Suppressor macrophage treated with lipopolysaccharide for 1 hour (primary cell): ENCODE measurements around the gene AHNAK.
"Not testable (repeated sequence)": the region's sequence is repeated elsewhere in the genome, so short reads cannot be mapped to it uniquely, and the experiment has no call there.

Experiments used
- DNase-seq, 3 donors: peaks; one replicate each; pipeline ENCODE4 v3.0.0-alpha.2; 2020 to 2022

The AHNAK gene, protein sequence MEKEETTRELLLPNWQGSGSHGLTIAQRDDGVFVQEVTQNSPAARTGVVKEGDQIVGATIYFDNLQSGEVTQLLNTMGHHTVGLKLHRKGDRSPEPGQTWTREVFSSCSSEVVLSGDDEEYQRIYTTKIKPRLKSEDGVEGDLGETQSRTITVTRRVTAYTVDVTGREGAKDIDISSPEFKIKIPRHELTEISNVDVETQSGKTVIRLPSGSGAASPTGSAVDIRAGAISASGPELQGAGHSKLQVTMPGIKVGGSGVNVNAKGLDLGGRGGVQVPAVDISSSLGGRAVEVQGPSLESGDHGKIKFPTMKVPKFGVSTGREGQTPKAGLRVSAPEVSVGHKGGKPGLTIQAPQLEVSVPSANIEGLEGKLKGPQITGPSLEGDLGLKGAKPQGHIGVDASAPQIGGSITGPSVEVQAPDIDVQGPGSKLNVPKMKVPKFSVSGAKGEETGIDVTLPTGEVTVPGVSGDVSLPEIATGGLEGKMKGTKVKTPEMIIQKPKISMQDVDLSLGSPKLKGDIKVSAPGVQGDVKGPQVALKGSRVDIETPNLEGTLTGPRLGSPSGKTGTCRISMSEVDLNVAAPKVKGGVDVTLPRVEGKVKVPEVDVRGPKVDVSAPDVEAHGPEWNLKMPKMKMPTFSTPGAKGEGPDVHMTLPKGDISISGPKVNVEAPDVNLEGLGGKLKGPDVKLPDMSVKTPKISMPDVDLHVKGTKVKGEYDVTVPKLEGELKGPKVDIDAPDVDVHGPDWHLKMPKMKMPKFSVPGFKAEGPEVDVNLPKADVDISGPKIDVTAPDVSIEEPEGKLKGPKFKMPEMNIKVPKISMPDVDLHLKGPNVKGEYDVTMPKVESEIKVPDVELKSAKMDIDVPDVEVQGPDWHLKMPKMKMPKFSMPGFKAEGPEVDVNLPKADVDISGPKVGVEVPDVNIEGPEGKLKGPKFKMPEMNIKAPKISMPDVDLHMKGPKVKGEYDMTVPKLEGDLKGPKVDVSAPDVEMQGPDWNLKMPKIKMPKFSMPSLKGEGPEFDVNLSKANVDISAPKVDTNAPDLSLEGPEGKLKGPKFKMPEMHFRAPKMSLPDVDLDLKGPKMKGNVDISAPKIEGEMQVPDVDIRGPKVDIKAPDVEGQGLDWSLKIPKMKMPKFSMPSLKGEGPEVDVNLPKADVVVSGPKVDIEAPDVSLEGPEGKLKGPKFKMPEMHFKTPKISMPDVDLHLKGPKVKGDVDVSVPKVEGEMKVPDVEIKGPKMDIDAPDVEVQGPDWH (N-terminal part only)

GRCh38 chr11:62546244-62546928 is at the start of gene AHNAK:
Gene AHNAK, minus strand, starts transcription at chr11:62546806. Its CDS starts 10,708 bp downstream, at chr11:62536098.
- peak; percentile 84 to 95 (median 91) for DNase-seq

- no peak for DNase-seq
Observed at GRCh38 chr11:62595124-62595523, 48.5 kb upstream of the AHNAK start.

DNA sequence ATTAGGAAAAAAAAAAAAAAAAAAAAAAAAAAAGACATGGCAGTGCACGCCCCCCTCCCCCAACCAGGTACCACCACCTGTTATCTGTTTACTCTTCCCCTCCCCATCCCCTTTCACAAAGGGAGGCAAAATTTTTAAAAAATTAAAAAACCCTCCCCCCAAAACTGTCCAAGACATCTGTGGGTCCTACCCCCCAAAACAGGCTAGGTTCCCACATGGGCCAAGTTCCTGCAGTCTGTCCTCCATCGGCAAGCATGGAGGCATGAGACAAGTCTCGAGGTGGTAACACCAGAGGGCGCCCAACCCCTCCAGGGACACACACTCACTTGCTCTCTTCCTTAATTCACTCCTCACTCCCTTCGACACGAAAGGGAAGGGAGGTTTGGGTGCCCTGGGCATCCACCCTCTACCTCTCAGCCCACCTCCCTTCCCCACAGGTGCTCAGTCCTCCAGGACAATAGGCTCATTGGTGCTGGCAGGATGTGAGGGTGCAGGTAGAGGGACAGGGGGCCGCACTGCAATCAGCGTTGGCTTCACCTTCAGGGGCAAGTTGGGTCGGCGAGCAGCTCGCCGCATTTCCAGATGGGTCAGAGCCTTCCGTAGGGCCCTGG is 46.9 kb upstream of the AHNAK start:
- DNase-seq, result peak; percentile 89 to 94 (median 92)

DNA sequence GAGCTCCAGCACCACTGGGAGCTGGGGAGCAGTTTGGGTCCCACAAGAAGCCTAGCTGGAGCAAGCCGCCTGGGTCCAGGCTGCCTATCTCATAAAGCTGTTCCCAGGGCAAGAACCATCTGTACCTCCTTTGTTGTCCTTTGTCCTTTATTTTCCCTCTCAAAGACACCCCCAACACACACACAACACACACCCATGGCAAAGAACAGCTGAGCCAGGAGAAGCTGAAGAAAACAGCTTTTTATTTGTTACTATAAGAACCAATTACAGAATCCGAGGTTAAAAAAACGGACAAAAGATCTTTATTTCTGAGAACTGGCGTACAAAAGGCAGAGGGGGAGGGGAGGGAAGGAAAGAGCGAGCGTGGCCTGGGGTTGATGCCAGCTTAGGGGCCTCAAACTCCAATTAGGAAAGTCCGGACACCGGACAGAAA is 46.4 kb upstream of the AHNAK start:
- no peak for DNase-seq

DNA sequence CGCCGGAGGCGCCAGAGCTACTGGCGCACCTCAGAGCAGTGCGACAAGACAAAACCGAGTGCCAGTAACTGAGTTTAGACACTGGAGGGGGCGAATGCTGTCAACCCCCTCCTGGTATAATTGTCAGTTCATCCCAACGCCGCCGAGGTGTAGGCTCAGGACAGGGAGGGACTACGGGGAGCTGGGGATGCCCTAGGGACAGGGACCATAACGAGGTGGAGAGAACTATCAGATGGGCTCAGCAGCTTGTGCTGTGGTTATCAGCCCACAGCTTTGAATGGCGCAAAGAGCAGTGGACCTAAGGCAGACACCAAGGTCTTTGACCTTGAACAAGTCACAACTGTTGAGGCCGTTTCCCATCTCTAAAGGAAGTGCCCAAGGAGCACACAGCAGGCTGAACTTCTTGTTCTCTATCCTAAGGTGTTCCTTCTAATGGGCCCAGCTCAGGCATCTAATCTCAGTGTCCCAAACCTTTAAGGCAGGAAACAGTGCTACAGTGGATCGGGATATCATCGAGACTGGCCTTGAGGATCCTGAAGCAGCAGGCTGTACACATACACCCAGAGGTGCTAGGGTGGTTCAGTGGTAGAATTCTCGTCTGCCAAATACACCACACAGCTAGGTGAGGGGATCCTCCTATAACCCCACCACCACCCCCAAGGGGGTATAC is 45.7 kb upstream of the AHNAK start:
- DNase-seq, result no peak

DNA sequence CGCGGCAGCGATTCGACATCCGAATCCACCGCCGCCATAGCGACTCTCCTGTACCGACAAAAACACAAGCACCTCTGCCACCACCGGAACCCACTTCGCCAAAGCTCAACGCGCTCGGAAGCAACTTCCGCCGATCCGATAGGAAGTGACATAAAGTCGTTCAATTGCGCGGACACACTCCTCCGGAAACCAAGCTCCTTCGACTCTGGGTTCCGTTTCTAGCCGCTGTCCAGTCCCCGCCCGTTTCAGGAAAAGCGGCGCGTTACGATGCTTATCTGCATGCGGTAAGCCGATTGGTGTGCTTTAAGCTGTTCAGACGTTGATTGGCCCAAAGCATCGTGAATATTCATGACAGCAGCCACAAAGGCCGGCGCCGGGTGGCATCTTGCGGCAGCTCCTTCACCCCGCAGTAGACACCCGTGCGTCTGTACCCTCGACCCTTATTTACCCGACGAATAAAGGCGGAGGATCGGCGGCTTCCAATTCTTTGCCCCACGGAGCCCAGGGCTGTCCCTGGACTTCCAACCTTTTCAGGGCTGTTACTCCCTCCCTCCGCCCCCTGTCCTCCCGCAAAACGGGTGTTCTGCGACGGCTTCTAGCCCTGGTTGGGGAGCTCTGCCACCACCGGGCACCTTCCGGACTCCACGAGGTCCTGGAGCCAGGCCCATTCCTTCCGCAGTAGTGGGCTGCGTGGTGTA is 45.0 kb upstream of the AHNAK start, which contains the start of gene TUT1:
Gene TUT1, minus strand, starts transcription at position 76 of the 698 bp plus-strand sequence. Its CDS starts 38 bp downstream, at position 38.
- DNase-seq, result peak; percentile 97 to 100 (median 99)

- DNase-seq, result peak in 2 of 3 donors; percentile 27 to 30
Observed at GRCh38 chr11:62588966-62589637, 42.5 kb upstream of the AHNAK start.

DNA sequence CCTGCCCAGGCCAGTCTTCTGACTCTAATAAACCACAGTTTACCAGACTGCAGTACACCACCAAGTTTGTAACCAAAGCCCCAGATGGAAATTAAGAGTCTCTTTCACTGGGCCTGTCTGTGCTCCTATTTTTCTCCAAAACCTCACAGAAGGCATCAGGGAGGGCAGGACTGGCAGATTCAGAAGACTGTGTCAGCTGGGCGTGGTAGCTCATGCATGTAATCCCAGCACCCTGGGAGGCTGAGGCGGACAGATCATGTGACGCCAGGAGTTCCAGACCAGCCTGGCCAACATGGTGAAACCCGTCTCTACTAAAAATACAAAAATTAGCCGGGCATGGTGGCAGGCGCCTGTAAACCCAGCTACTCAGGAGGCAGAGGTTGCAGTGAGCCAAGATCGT is 38.8 kb upstream of the AHNAK start:
- not testable (repeated sequence) for DNase-seq

DNA sequence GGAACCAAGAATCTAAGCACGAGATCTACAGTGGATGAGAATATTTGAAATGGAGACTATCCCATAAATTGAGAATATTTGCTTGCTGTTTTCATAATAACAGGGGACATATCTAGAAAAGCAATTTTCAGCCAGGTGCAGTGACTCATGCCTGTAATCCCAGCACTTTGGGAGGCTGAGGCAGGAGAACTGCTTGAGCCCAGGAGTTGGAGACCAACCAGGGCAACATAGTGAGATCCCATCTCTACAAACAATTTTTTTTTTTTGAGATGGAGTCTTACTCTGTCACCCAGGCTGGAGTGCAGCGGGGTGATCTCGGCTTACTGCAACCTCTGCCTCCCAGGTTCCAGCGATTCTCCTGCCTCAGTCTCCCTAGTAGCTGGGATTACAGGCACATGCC is 35.1 kb upstream of the AHNAK start:
- DNase-seq, result not testable (repeated sequence)

- DNase-seq, result no peak
Observed at GRCh38 chr11:62580959-62581715, 34.5 kb upstream of the AHNAK start.

GRCh38 chr11:62579252-62579651 is 32.6 kb upstream of the AHNAK start:
- no peak for DNase-seq

GRCh38 chr11:62578541-62578940 is 31.9 kb upstream of the AHNAK start:
- no peak for DNase-seq

GRCh38 chr11:62577046-62577714 is 30.6 kb upstream of the AHNAK start:
- DNase-seq, result peak; percentile 74 to 83 (median 81)

DNA sequence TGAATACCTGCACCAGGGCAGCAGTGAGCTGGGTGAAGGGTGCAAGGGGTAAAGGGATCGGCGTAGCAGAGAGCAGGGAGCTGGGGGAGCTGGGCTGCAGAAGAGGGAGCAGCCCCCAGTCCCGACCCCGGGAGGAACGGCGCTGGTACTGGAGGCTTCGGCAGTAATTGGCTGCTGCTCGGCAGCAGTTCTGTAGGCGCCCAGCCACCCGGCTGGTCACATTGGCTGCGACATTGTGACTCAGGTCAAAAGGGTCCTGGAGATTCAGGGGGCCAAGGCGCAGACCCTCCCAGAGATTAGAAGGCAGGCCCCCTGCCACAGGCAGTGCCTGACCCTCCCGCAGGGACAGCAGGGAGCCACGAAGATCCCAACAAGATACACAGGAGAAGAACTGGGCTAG is 29.2 kb upstream of the AHNAK start:
- no peak for DNase-seq

DNA sequence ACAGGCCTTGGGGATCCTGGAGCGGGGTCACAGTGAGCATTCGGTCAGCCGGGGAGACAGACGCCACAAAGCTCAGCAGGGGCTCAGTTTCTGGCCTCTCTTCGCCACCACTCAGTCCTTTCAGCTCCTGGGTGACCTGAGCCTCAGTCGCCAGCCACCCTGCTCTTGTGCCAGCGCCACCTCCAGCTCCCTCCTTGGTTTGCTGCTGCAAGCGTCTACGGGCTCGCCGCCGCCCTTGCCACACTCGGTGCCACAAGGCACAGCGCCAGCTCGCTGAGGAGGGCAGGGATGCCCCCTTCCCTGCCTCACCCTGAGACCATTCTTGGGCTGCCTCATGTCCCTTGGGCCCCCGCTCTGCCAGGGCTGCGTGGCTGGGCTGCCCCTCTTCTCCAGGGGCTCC is 28.6 kb upstream of the AHNAK start:
- DNase-seq, result no peak

DNA sequence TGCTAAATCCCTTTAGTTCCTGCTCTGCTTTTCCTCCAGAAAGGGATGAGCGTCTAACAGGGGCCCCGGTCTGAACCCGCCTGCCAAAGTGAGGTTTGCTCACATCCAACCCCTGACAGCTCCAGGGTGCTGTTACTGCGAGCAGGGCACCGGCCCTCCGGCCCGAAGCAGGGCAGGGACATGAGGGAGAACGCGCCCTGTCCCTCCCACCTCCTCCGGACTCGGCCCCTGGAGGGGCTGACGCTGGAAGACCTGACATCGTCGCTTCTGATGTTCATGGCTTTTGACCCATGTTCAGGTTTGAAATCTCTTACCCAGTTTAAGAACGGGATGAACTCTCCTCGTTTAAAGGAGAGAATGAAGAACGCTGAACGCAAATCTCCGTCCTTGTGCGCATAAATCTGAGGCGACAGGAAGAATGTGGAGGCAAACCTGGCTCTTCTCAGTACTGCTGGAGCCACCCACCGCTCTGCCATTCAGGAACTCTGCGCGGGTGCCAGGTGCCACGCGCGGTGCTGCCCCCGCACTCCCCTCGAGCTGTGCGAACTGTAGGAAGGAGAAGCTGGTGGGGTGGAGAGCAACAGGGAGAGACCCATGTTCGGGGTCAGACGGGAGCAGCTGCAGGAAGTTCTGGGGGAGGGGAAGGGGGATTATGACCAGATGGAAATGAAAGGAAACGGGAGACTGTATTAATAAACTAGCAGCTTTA is 27.9 kb upstream of the AHNAK start:
- peak; percentile 22 to 52 (median 22) for DNase-seq

- DNase-seq, result peak; percentile 99 to 100 (median 100)
Observed at GRCh38 chr11:62573592-62574362, 27.2 kb upstream of the AHNAK start, which contains the start of gene EEF1G. Gene EEF1G, minus strand, starts transcription at chr11:62573891. Its CDS starts 49 bp downstream, at chr11:62573842.
